Activated T-helper 2 cell treated with anti-CD3 and anti-CD28 coated beads, Interferon-gamma antibody, Interleukin-2, Interleukin-4, amounts not matched to agents 10 μg/mL and 5 μg/mL and 100 μg/mL, durations not matched to agents 14 hours and 24 hours and 36 hours (primary cell): Measurements from ENCODE around the gene PRKCA. TPM values are rescaled to one million over a fixed set of nuclear protein-coding genes. Genes with fewer than 3 reads are reported as not detected.

Source experiments
- DNase-seq: peaks from one replicate; pipeline ENCODE4 v3.0.0; 2021; ENCODE audit warnings: low spot score
- H3K27ac Mint-ChIP-seq: one replicate; pipeline ENCODE4 v1.8.0; 2021; ENCODE audit warnings: mixed read lengths
- H3K27me3 Mint-ChIP-seq: one replicate; pipeline ENCODE4 v1.8.0; 2021; ENCODE audit warnings: low read depth, mixed read lengths
- H3K36me3 Mint-ChIP-seq: one replicate; pipeline ENCODE4 v1.8.0; 2021; ENCODE audit warnings: low read depth, mixed read lengths
- H3K4me1 Mint-ChIP-seq: one replicate; pipeline ENCODE4 v1.8.0; 2021; ENCODE audit warnings: low read depth, mixed read lengths
- H3K4me3 Mint-ChIP-seq: one replicate; pipeline ENCODE4 v1.8.0; 2021; ENCODE audit warnings: low read depth, mild to moderate bottlenecking, moderate library complexity, mixed read lengths
- H3K9me3 Mint-ChIP-seq: one replicate; pipeline ENCODE4 v1.8.0; 2021; ENCODE audit warnings: mixed read lengths
- intact Hi-C: fragments of 100-400 bp; cut with micrococcal nuclease; formaldehyde crosslinking; loops from one replicate; pipeline ENCODE4 v1.15.1; 2023
- total RNA-seq: library from RNA; stranded (reverse); gene quantifications from 2 replicates; pipeline ENCODE4 v1.2.3, GENCODE V29; 2022

PRKCA gene
- total RNA-seq, 1 donor from 2014 or later, result 268 TPM

DNA sequence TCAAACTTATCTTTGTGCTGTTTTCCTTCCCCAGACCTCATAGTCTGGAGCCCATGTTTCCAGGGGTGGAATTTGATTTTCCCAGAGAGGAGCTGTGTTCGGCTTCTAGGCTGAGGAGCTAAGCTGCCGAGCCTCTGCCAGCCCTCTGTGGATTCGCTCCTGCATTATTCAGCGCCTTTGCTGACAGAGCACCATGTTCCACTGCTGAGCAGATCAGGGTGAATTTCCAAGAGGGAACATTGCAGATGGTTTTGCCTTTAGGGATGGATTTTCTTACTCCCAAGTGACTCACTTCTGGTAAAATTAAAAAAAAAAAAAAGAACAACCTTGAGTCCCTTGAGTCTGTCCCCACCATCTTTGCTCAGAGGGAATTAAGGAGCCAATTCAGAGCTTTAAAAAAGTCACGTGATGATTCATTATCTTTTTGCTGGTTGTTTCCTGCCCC, 229.5 kb downstream of the PRKCA start:
- Mint-ChIP-seq H3K4me1 (peaks cover 48% of the 10 kb centered on the region), H3K36me3 (peaks cover 60% of the 10 kb centered on the region), H3K27me3 (no peaks in the 10 kb centered on the region), H3K27ac (no peak overlapping the region), H3K9me3 (no peaks in the 10 kb centered on the region), H3K4me3 (no peak overlapping the region)
- intact Hi-C loops, result no loop called here
- DNase-seq, result no peak

DNA sequence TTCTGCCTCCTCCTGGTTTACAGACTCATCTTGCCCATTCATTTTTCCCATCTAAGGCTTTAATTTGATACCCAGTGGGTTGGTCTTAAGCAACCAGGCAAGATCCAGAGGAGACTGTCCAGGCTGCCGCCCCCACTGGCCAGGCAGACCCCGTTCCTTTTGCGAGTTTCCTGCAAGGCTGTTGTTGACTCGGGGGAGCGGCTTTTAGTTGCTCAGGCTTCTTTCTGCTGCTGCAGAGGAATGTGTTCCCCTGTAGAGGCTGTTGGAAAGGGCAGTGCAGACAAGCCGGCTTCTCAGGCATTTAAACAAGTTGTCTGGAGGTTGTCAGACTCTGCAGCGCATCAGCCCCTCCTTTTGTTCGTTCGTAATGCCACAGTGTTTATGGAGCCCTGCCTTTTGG, 231.2 kb downstream of the PRKCA start:
- no peak overlapping the region for H3K27ac Mint-ChIP-seq
- peaks cover 44% of the 10 kb centered on the region for H3K4me1 Mint-ChIP-seq
- no peak for DNase-seq
- peaks cover 55% of the 10 kb centered on the region for H3K36me3 Mint-ChIP-seq
- no peaks in the 10 kb centered on the region for H3K9me3 Mint-ChIP-seq
- intact Hi-C loops, result no loop called here
- H3K27me3 Mint-ChIP-seq, result no peaks in the 10 kb centered on the region
- H3K4me3 Mint-ChIP-seq, result no peak overlapping the region

DNA sequence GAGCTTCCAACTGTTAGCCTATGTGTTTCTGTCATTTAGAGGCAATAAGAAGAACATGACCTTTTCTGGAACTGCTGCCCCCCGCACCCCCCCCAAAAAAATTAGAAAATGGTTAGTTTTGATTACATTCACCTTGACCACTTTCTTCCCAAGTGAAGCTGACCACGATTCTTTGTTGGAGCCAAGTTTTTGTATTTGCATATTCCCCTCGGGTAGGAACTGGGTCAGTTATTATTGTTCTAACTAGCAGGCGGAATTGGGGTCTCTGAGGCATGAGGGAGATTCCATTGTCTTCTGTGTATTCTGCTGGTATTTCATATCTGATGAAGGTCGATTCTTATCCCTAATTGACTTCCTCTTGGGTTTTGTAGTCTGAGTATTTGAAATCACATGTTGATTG, 231.6 kb downstream of the PRKCA start:
- H3K9me3 Mint-ChIP-seq, result no peaks in the 10 kb centered on the region
- intact Hi-C loops, result no loop called here
- peaks cover 52% of the 10 kb centered on the region for H3K36me3 Mint-ChIP-seq
- no peak for DNase-seq
- peaks cover 44% of the 10 kb centered on the region for H3K4me1 Mint-ChIP-seq
- no peaks in the 10 kb centered on the region for H3K27me3 Mint-ChIP-seq
- no peak overlapping the region for H3K4me3 Mint-ChIP-seq
- peak overlapping the region; percentile 52 for H3K27ac Mint-ChIP-seq

DNA sequence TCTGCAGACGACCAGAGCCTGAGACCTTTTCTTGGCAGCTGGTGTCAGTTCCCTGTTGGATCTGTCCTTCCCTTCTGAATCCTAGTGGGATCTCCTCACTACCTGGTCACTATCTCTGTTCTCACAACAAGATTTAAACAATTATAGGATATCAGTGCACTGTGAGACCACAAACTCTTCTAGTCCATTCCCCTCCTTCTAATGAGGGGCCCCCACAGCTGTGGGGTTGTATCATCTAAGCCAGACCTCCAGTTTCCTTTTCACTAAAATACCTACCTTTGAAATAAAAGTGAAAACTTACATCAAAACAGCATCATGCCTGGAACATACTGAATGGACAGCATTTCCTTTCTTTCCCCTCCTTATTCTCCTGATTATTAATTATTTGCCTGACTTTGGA, 233.2 kb downstream of the PRKCA start:
- Mint-ChIP-seq H3K9me3 (no peaks in the 10 kb centered on the region), H3K27ac (no peak overlapping the region), H3K36me3 (peaks cover 40% of the 10 kb centered on the region), H3K4me3 (no peak overlapping the region), H3K27me3 (no peaks in the 10 kb centered on the region), H3K4me1 (peaks cover 45% of the 10 kb centered on the region)
- intact Hi-C loops, result no loop called here
- DNase-seq, result no peak

DNA sequence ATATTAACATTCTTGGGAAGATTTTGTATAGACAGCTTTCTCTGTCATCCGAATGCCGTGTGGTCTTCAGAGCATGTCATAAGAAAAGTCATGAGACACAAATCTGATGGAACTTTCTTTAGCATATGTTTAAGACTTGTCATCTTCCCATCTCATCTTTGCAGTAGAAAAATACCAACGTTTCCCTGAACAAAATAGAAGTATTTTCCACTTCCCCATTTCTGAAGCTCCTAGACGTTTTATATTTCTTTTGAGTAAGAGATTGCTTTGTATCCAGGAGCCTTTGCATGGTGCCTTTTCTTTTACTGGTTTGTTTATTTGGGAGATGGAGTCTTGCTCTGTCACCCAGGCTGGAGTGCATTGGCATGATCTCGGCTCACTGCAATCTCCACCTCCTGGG, 235.1 kb downstream of the PRKCA start:
- Mint-ChIP-seq H3K36me3 (peaks cover 43% of the 10 kb centered on the region), H3K4me3 (no peak overlapping the region), H3K27me3 (no peaks in the 10 kb centered on the region), H3K4me1 (peaks cover 55% of the 10 kb centered on the region), H3K27ac (no peak overlapping the region), H3K9me3 (no peaks in the 10 kb centered on the region)
- no peak for DNase-seq
- intact Hi-C loops, result no loop called here

DNA sequence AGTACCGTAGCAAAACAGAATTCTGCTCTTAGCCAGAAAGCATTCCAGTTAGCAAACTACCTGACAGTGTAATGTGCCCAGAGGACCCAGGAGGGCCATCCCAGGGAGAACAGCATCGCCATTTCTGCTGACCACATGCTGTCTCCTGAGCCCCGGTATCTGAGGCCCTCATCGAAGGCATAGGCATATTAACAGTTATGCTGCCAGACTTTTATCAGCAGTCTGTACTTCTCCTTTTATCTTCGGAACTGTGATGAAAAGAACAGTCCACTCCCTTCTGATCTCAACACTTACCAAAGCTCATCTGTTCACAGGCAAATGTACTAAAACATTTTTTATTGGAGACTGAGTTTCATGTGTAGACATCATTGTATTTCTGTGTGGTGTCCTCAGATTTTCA, 236.4 kb downstream of the PRKCA start:
- intact Hi-C loops, result no loop called here
- no peak for DNase-seq
- no peaks in the 10 kb centered on the region for H3K9me3 Mint-ChIP-seq
- H3K36me3 Mint-ChIP-seq, result peaks cover 38% of the 10 kb centered on the region
- H3K27ac Mint-ChIP-seq, result no peak overlapping the region
- no peak overlapping the region for H3K4me3 Mint-ChIP-seq
- H3K4me1 Mint-ChIP-seq, result peaks cover 58% of the 10 kb centered on the region
- H3K27me3 Mint-ChIP-seq, result no peaks in the 10 kb centered on the region

DNA sequence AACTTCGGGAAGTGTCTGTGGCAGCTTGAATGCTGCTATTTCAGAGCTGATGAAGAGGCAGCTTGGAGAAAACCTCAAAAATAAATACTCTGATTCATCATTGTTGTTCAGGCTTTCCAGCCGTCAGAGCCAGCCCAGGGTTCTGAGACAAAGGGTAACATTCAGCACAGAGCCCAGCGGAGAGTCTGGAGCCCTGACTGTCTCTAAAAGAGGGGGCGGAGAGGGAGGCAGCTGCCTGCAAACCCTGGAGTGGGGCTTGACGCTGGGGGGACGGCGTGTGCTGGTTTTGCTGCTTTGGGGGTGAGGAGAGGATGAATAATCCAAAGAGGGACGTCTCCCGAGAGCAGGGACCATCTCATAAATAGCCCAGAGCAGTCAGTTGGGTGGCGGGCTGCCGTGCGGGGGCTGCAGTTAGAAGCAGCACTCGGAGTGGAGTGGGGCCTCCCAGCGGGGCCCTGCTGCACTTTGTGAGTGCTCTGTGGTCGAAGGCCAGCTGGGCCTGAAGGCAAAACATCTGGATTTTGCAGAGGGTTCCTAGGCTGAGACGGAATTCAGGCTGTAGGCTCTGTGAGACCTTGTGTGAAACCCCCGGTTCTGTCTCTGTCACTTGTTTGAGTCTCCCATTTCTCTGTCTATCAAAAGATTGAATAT, 237.8 kb downstream of the PRKCA start:
- peaks cover 34% of the 10 kb centered on the region for H3K36me3 Mint-ChIP-seq
- H3K4me3 Mint-ChIP-seq, result no peak overlapping the region
- no peaks in the 10 kb centered on the region for H3K9me3 Mint-ChIP-seq
- H3K27me3 Mint-ChIP-seq, result no peaks in the 10 kb centered on the region
- H3K27ac Mint-ChIP-seq, result peak overlapping the region; percentile 65
- no peak for DNase-seq
- intact Hi-C loops, result loop anchor here (5.0 to 10.0 kb wide), 4 partner anchors 45 to 335 kb away; no protein-coding TSS in a partner anchor
- H3K4me1 Mint-ChIP-seq, result peaks cover 46% of the 10 kb centered on the region

DNA sequence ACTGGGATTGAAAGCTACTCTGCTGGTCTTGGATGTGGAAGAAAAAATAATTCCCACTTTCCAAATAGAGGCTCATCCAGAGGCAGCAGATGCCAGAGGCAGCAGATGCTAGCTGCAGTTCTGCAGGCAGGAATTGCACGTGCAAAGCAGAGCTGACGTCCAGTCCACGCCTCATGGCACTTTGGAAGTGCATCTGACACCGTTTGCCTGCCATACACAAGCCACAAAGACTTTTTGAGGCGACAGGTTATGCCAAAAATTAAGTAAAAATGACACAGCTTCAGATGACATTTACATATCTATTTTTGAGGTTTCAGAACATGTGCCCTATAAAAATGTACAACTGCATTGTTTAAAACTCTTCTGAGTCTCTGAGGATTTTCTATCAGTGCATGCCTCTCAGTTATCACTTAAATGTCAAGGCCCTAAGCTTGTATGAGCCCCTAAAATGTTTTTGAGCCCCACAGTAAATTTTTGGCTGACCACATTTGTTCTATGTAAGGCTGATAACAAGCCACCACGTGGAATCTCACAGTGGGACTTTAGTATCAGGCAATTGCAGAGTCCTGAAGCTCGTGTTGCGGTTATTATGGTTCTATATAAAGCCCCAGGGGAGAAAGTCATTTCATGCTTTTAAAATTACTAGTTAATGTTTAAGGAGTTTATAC, 239.2 kb downstream of the PRKCA start:
- Mint-ChIP-seq H3K4me3 (no peak overlapping the region), H3K9me3 (no peaks in the 10 kb centered on the region), H3K4me1 (peaks cover 45% of the 10 kb centered on the region), H3K27ac (peak overlapping the region; percentile 60), H3K36me3 (peaks cover 40% of the 10 kb centered on the region), H3K27me3 (no peaks in the 10 kb centered on the region)
- intact Hi-C loops, result loop anchor here (1.0 to 10.0 kb wide), 6 partner anchors 27 to 337 kb away; no protein-coding TSS in a partner anchor
- DNase-seq, result no peak

DNA sequence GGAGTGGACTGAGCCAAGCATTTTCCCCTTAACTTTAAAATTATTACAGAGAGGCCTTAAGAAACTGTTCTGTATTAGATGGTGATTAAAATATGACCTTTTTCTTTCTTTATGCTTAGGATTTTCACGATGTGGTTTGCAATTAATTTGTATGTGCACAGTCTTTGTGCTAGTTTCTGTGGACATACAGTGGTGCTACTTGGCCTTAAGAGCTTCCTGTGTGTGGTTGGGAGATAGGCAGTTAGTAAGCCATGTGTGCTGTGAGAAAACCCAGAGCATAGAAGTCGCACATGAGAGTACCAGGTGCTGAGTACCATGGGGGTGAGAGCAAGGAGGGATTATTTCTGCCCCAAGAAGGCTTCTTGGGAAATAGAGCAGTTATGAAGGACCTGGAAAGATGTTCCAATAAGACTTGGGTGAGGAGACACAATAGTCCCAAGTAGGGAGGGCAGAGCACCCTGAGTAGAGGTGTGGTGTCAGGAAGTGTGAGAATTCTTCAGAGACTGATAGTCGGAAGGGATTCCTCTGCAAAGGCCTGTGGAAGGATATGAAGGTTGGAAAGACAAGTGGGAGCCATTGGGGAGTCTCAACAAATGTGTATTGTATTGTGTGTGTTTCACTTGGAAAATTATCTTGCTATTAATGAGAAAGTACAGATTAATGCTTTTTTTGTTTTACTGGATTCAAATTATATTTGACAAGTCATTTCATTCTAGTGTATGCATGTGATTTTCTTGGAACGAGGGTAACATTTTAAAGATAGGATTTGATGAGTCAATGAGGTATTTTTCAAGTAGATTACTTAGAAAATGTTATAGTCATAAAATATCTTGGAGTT, 239.9 kb downstream of the PRKCA start:
- H3K27me3 Mint-ChIP-seq, result no peaks in the 10 kb centered on the region
- H3K27ac Mint-ChIP-seq, result peak overlapping the region; percentile 60
- no peak for DNase-seq
- peaks cover 53% of the 10 kb centered on the region for H3K4me1 Mint-ChIP-seq
- H3K36me3 Mint-ChIP-seq, result peaks cover 47% of the 10 kb centered on the region
- no peaks in the 10 kb centered on the region for H3K9me3 Mint-ChIP-seq
- peak overlapping the region; percentile 14 for H3K4me3 Mint-ChIP-seq
- intact Hi-C loops, result loop anchor here (1.0 to 10.0 kb wide), 6 partner anchors 28 to 338 kb away; no protein-coding TSS in a partner anchor

DNA sequence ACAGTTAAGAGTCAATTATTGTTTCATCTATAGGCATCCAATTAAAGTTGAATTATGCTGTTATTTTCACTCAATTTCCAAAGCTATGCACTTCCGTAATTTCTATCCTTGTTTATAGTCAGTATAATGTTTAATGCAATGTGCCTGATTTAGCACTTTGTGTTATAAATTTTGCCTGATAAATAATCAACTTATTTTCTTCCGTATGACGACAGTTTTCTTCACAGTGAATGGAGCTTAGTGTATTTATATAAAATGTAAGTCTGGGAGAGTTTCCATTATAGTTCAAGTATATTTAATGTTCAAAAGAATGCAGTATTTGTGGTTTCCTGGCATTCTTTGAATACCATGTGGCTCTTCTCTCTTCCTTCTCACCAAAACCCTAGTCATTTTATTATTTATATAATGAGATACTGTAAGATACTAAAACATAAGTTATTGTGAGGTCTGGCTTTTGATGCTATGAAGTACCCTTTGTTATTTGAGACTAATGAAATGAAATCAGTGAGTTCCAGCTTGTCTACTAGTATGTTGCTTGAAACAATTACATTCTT, 240.6 kb downstream of the PRKCA start:
- Mint-ChIP-seq H3K27ac (peak overlapping the region; percentile 45), H3K9me3 (no peaks in the 10 kb centered on the region), H3K4me1 (peaks cover 60% of the 10 kb centered on the region), H3K36me3 (peaks cover 52% of the 10 kb centered on the region), H3K4me3 (no peak overlapping the region), H3K27me3 (no peaks in the 10 kb centered on the region)
- no peak for DNase-seq
- intact Hi-C loops, result loop anchor here (1.0 to 10.0 kb wide), 6 partner anchors 29 to 338 kb away; no protein-coding TSS in a partner anchor

DNA sequence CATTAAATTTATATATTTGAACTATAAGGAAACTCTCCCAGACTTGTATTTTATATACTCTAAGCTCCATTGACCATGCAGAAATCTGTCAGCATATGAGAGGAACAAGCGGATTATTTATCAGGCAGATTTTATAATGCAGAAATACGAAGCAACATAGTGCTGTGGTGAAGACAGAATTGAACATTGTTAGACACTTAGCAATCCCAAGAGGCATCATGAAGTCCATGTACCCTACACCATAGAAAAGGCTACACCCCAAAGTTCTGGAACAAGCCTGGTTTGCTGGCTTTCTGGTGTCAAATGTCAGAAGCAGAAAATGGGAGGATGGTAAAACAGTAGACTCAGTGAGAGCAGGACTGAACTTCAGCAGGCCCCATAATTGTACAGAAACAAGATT, 241.1 kb downstream of the PRKCA start:
- intact Hi-C loops, result loop anchor here (5.0 to 10.0 kb wide), 4 partner anchors 49 to 339 kb away; no protein-coding TSS in a partner anchor
- H3K4me3 Mint-ChIP-seq, result no peak overlapping the region
- no peak for DNase-seq
- no peak overlapping the region for H3K27ac Mint-ChIP-seq
- no peaks in the 10 kb centered on the region for H3K27me3 Mint-ChIP-seq
- H3K9me3 Mint-ChIP-seq, result no peaks in the 10 kb centered on the region
- peaks cover 57% of the 10 kb centered on the region for H3K36me3 Mint-ChIP-seq
- peaks cover 65% of the 10 kb centered on the region for H3K4me1 Mint-ChIP-seq

DNA sequence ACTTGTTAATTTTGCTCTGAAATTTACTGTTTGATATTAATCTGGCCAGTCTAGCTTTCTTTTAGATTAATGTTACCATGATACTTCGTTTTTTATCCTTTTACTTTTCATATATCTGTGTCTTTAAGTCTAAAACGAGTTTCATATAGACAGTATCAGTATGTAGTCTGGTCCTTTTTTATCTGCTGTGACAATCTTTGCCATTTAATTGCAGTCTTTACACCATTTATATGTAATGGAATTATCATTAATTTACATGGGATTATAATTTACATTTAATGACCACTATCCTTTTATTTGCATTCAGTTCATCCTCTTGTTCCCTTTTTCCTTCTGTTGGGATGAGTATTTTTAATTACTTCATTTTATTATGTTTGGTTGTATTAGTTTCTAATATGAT, 243.5 kb downstream of the PRKCA start:
- Mint-ChIP-seq H3K36me3 (peaks cover 55% of the 10 kb centered on the region), H3K4me3 (no peak overlapping the region), H3K27ac (no peak overlapping the region), H3K27me3 (no peaks in the 10 kb centered on the region), H3K4me1 (peaks cover 63% of the 10 kb centered on the region), H3K9me3 (no peaks in the 10 kb centered on the region)
- intact Hi-C loops, result loop anchor here (2.0 to 10.0 kb wide), 7 partner anchors 21 to 341 kb away; no protein-coding TSS in a partner anchor
- no peak for DNase-seq
